A549 (cell line): Measurements from ENCODE around the gene PPARA. TPM values are rescaled to one million over a fixed set of nuclear protein-coding genes. Genes with fewer than 3 reads are reported as not detected.
A peak's percentile ranks its signal among the peaks of the same experiment; 100 is the strongest.

Experiments
- ATAC-seq, 2 experiments: fragments of 200-7000 bp in 1 of 2; fragments of >200 bp in 1 of 2; cut with Nextera tagmentation in 1 of 2; cut with Tn5 transposase in 1 of 2; 3 replicates each; pipeline versions ENCODE4 v1.8.0 to v1.9.1; 2018 to 2020; ENCODE audit warnings: mild to moderate bottlenecking in 1 of 2, moderate library complexity in 1 of 2
- CTCF ChIA-PET: fragments of 300-600 bp; sonication (Branson Sonifier 250); formaldehyde crosslinking; extraction: SDS; loops from one replicate; lab custom pipeline; 2021; ENCODE audit warnings: antibody characterized with exemption, inconsistent platforms; lab: Yijun Ruan, JAX
- POLR2A ChIA-PET: fragments of 350-600 bp; formaldehyde crosslinking; extraction: SDS; loops from one replicate; lab custom pipeline; 2021; ENCODE audit warnings: antibody characterized with exemption, inconsistent platforms; lab: Yijun Ruan, JAX
- DNase-seq, 2 experiments: peaks; one replicate each; pipeline versions ENCODE4 v3.0.0 to v3.0.0-alpha.2; 2011 to 2016; ENCODE audit warnings: low read depth in 1 of 2, low spot score in 1 of 2
- FAIRE-seq: peaks from 2 replicates; lab custom pipeline; 2011; peaks lifted over from hg19 to GRCh38; lab: Jason Lieb, UNC
- H3K27ac ChIP-seq, 2 experiments: fragments of >200 bp; sonication (Bioruptor Twin); formaldehyde crosslinking; 3 replicates each; pipeline ENCODE4 v1.5.1; 2016 to 2017
- H3K4me1 ChIP-seq: fragments of >200 bp; sonication (Bioruptor Twin); formaldehyde crosslinking; 3 replicates; pipeline ENCODE4 v1.6.1; 2016
- H3K4me2 ChIP-seq: fragments of >200 bp; sonication (Bioruptor Twin); formaldehyde crosslinking; 3 replicates; pipeline ENCODE4 v1.6.1; 2016
- H3K4me3 ChIP-seq: fragments of >200 bp; sonication (Bioruptor Twin); formaldehyde crosslinking; 3 replicates; pipeline ENCODE4 v1.5.1; 2016
- H3K9me3 ChIP-seq: fragments of >200 bp; sonication (Bioruptor Twin); formaldehyde crosslinking; 3 replicates; pipeline ENCODE4 v1.6.1; 2016
- ATOH8 ChIP-seq: fragments of 250-450 bp; sonication (Bioruptor Pico); IDR thresholded peaks from 2 replicates; pipeline ENCODE4 v1.5.0; 2020; ENCODE audit warnings: low read depth, mild to moderate bottlenecking, moderate library complexity
- BHLHE40 ChIP-seq: IDR thresholded peaks from 2 replicates; pipeline ENCODE4 v1.6.1; 2012; ENCODE audit warnings: low read depth, low read length, inconsistent platforms
- CBX2 ChIP-seq: fragments of 200-600 bp; sonication (generic); IDR thresholded peaks from 2 replicates; pipeline ENCODE4 v1.6.1; 2016; ENCODE audit warnings: low read depth, mild to moderate bottlenecking, borderline replicate concordance
- CBX8 ChIP-seq: fragments of 200-600 bp; sonication (generic); IDR thresholded peaks from 2 replicates; pipeline ENCODE4 v1.6.1; 2016
- CEBPB ChIP-seq, 2 experiments: fragments of >200 bp in 1 of 2; sonication (Bioruptor Twin) in 1 of 2; formaldehyde crosslinking in 1 of 2; IDR thresholded peaks; 2 replicates each; pipeline ENCODE4 v1.6.1; 2012 to 2016
- EHMT2 ChIP-seq: fragments of 200-600 bp; sonication (generic); IDR thresholded peaks from 2 replicates; pipeline ENCODE4 v1.6.1; 2016; ENCODE audit warnings: antibody characterized with exemption, low read depth, mild to moderate bottlenecking, moderate library complexity
- ELK1 ChIP-seq: fragments of 150-350 bp; IDR thresholded peaks from 2 replicates; pipeline ENCODE4 v1.6.1; 2014; ENCODE audit warnings: low read depth, mild to moderate bottlenecking, low read length
- EP300 ChIP-seq, 2 experiments: fragments of >200 bp; sonication (Bioruptor Twin); formaldehyde crosslinking; IDR thresholded peaks; 2 replicates in 1 of 2; 3 replicates in 1 of 2; pipeline ENCODE4 v1.6.1; 2016 to 2017
- FOSB ChIP-seq: fragments of 250-450 bp; sonication (Bioruptor Pico); IDR thresholded peaks from 2 replicates; pipeline ENCODE4 v1.5.0; 2020; ENCODE audit warnings: mild to moderate bottlenecking, moderate library complexity
- FOXS1 ChIP-seq: fragments of 250-450 bp; sonication (Bioruptor Pico); IDR thresholded peaks from 2 replicates; pipeline ENCODE4 v1.5.0; 2020; ENCODE audit warnings: mild to moderate bottlenecking, moderate library complexity
- HMGXB4 ChIP-seq: fragments of 250-450 bp; sonication (Bioruptor Pico); IDR thresholded peaks from 2 replicates; pipeline ENCODE4 v1.5.0; 2021; ENCODE audit warnings: mild to moderate bottlenecking, moderate library complexity, borderline replicate concordance
- HOXB5 ChIP-seq: fragments of 250-450 bp; sonication (Bioruptor Pico); IDR thresholded peaks from 2 replicates; pipeline ENCODE4 v1.5.0; 2020; ENCODE audit warnings: mild to moderate bottlenecking, moderate library complexity
- JUNB ChIP-seq: fragments of >200 bp; sonication (Bioruptor Twin); formaldehyde crosslinking; IDR thresholded peaks from 2 replicates; pipeline ENCODE4 v1.6.1; 2016
- KDM1A ChIP-seq: fragments of 200-600 bp; sonication (generic); IDR thresholded peaks from 2 replicates; pipeline ENCODE4 v1.6.1; 2016; ENCODE audit warnings: low read depth, mild to moderate bottlenecking
- MAFK ChIP-seq: fragments of 450-650 bp; IDR thresholded peaks from 2 replicates; pipeline ENCODE4 v1.6.1; 2014; ENCODE audit not compliant: partially characterized antibody
- MAX ChIP-seq: IDR thresholded peaks from 2 replicates; pipeline ENCODE4 v1.6.1; 2012
- MAZ ChIP-seq: fragments of 150-350 bp; IDR thresholded peaks from 2 replicates; pipeline ENCODE4 v1.6.1; 2014; ENCODE audit warnings: antibody characterized with exemption, low read depth, low read length, borderline replicate concordance
- PBX3 ChIP-seq: IDR thresholded peaks from 2 replicates; pipeline ENCODE4 v1.6.1; 2012
- POLR2A ChIP-seq: IDR thresholded peaks from 2 replicates; pipeline ENCODE4 v1.6.1; 2012; ENCODE audit warnings: mild to moderate bottlenecking, low read length
- TP53 ChIP-seq: fragments of 250-450 bp; sonication (Bioruptor Pico); IDR thresholded peaks from 2 replicates; pipeline ENCODE4 v1.5.0; 2021; ENCODE audit warnings: mild to moderate bottlenecking, moderate library complexity
- ZFP36 ChIP-seq: fragments of 450-650 bp; IDR thresholded peaks from 2 replicates; pipeline ENCODE4 v1.6.1; 2014; ENCODE audit warnings: borderline replicate concordance; ENCODE audit not compliant: partially characterized antibody
- WGBS: methylation state at CpG from one replicate; pipeline ENCODE4 v1.1.6; 2017; ENCODE audit errors: missing lambda C conversion rate; 5-methylcytosine and 5-hydroxymethylcytosine counted together
- polyA minus RNA-seq: library from RNA; depleted of rRNA, polyadenylated mRNA; stranded (reverse); fragments of >200 nt; gene quantifications from 2 replicates; pipeline ENCODE4 v1.2.3, GENCODE V29; 2011; rRNA and poly(A)+ RNA removed
- polyA plus RNA-seq, 4 experiments: library from polyadenylated mRNA; depleted of rRNA in 3 of 4; stranded (reverse); fragments of >200 nt; fragmentation: RNase III in 1 of 4; extraction: RNeasy Plus Mini Kit Qiagen cat#74134 plus additional on column Dnase treatment in 1 of 4; gene quantifications; 2 replicates in 3 of 4; 3 replicates in 1 of 4; pipeline ENCODE4 v1.2.3, GENCODE V29; 2011 to 2017
- TF ChIP-seq, protein P1 (sequence below): IDR thresholded peaks from 2 replicates; pipeline ENCODE4 v1.6.1; 2012; ENCODE audit warnings: low read depth, borderline replicate concordance
- TF ChIP-seq, protein P2 (sequence below): fragments of 450-650 bp; IDR thresholded peaks from 2 replicates; pipeline ENCODE4 v1.6.1; 2014; ENCODE audit warnings: antibody characterized with exemption

PPARA gene
- 2.8 and 3.7 TPM in 2 replicates for polyA plus RNA-seq (2011; rRNA removed)
- polyA plus RNA-seq (2012; cell fraction: cytosol; rRNA removed) = 0.99 and 1.5 TPM in 2 replicates
- 0.36 and 0.67 TPM in 2 replicates for polyA plus RNA-seq (2012; cell fraction: nucleus; rRNA removed)
- 2.4 to 2.7 TPM (median 2.6 TPM) in 3 replicates for polyA plus RNA-seq (2017; fragmentation: RNase III; extraction: RNeasy Plus Mini Kit Qiagen cat#74134 plus additional on column Dnase treatment)
- 8.7 and 10.8 TPM in 2 replicates for polyA minus RNA-seq

GRCh38 chr22:46150034-46150654 lies at the start of gene PPARA:
Gene PPARA, plus strand, starts transcription at chr22:46150526. Its CDS starts 47,858 bp downstream, at chr22:46198384.
- ATAC-seq (peak; percentile 81 to 83), DNase-seq (peak; percentile 51 to 78), FAIRE-seq (no peak)
- POLR2A ChIA-PET = no interaction called here
- peak within 1 kb of the TSS; percentile 71 to 91 for H3K27ac ChIP-seq
- 5% methylated on average over 4 of the region's 98 CpGs for WGBS
- CTCF ChIA-PET = no interaction called here
- peak within 1 kb of the TSS; percentile 78 for H3K4me3 ChIP-seq
- no peaks in the 10 kb centered on the region for H3K4me1 ChIP-seq
- H3K9me3 ChIP-seq = no peaks in the 10 kb centered on the region
- TF ChIP-seq KDM1A (no peak), EHMT2 (no peak), CEBPB (IDR thresholded peaks at IDR 0.05) (no peak)
- TF ChIP-seq, protein P1, sequence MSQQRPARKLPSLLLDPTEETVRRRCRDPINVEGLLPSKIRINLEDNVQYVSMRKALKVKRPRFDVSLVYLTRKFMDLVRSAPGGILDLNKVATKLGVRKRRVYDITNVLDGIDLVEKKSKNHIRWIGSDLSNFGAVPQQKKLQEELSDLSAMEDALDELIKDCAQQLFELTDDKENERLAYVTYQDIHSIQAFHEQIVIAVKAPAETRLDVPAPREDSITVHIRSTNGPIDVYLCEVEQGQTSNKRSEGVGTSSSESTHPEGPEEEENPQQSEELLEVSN = 0 out of 2 replicates have a peak, but pooled peaks have one; percentile 29
- peak within 1 kb of the TSS; percentile 95 for H3K4me2 ChIP-seq

DNA sequence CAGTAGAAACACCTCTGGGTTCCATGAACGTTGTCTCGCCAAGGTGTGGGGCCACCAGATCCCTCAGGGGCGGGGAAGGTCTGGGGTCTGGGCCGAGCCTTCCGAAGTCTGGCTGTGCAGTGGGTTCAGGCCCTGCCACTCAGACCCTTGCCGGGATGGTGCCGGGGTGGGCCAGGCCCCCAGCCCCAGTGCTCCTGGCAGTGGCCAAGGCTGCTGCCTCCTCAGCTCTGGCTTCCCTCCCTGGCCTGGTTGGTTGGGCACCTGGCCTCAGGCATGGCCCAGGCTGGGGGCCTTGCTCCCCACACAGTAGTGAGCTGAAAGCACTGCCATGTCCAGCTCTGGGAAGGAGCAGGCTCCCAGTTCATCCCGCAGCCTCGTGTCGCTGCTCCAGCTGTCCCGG lies 48.2 kb upstream of the PPARA start:
- 81% methylated on average over 4 of the region's 11 CpGs for WGBS
- CTCF ChIA-PET = interaction anchor here (1.0 to 1.3 kb wide), 4 partner anchors 12 to 28 kb away, joined by 3 to 4 read pairs (median 4); no protein-coding TSS in a partner anchor
- FAIRE-seq (no peak), ATAC-seq (no peak), DNase-seq (no peak)
- H3K4me3 ChIP-seq = no peak overlapping the region
- peaks cover 92% of the 10 kb centered on the region for H3K4me1 ChIP-seq
- peak overlapping the region; percentile 45 to 93; a peak in 4 of 6 replicates for H3K27ac ChIP-seq
- no peak for TF ChIP-seq POLR2A
- TF ChIP-seq, protein P2, sequence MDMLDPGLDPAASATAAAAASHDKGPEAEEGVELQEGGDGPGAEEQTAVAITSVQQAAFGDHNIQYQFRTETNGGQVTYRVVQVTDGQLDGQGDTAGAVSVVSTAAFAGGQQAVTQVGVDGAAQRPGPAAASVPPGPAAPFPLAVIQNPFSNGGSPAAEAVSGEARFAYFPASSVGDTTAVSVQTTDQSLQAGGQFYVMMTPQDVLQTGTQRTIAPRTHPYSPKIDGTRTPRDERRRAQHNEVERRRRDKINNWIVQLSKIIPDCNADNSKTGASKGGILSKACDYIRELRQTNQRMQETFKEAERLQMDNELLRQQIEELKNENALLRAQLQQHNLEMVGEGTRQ = no peak
- no peak for TF ChIP-seq EP300 (IDR thresholded peaks at IDR 0.05)
- no peak for TF ChIP-seq MAX
- TF ChIP-seq CBX8 = no peak
- no peak for TF ChIP-seq CBX2
- no peak for TF ChIP-seq ATOH8 (CRISPR knock-in tag)
- TF ChIP-seq CEBPB (IDR thresholded peaks at IDR 0.05) = no peak
- TF ChIP-seq MAZ = no peak
- TF ChIP-seq KDM1A = no peak
- no peak for TF ChIP-seq FOXS1 (CRISPR knock-in tag)
- no peak for TF ChIP-seq FOSB (CRISPR knock-in tag)
- no peak for TF ChIP-seq HOXB5 (CRISPR knock-in tag)
- POLR2A ChIA-PET = no interaction called here
- no peak overlapping the region for H3K4me2 ChIP-seq
- H3K9me3 ChIP-seq = no peaks in the 10 kb centered on the region

DNA sequence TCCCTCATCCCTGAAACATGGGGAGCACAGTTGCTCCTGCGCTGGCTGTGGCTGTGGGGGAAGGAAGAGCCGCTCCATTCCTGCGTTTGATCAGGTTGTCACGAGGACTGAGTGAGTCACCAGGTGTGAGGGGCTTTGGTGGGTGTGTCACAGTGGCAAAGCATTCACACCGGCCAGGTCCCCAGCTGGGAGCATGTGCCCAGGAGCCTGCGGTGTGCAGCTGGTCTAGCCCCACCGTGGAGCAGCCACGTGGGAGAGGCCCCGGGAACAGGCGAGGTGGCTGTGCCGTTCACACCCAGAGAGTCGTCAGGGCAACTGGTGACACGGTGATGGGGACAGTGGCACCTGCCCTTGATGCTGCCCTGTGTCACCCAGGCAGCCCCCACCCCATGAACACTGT lies 47.6 kb upstream of the PPARA start:
- CTCF ChIA-PET = interaction anchor here (1.0 to 1.3 kb wide), 3 partner anchors 11 to 29 kb away, joined by 3 to 4 read pairs (median 3); no protein-coding TSS in a partner anchor

More for the DNA sequence above, 47.6 kb upstream of the PPARA start:
- H3K9me3 ChIP-seq = no peaks in the 10 kb centered on the region
- no peak for DNase-seq
- TF ChIP-seq ZFP36 (no peak), HMGXB4 (CRISPR knock-in tag) (no peak), CBX2 (no peak), TP53 (CRISPR knock-in tag) (no peak), MAFK (no peak), ELK1 (no peak), JUNB (no peak), BHLHE40 (no peak), PBX3 (no peak)
- POLR2A ChIA-PET = no interaction called here
- FAIRE-seq = no peak
- peaks cover 92% of the 10 kb centered on the region for H3K4me1 ChIP-seq
- WGBS = 68% methylated on average over 4 of the region's 13 CpGs
- peak overlapping the region; percentile 45 to 93; a peak in 4 of 6 replicates for H3K27ac ChIP-seq
- no peak for ATAC-seq
- no peak overlapping the region for H3K4me3 ChIP-seq
- no peak overlapping the region for H3K4me2 ChIP-seq
